Measurements from ENCODE around the gene CAMSAP2. TPM values are rescaled to one million over a fixed set of nuclear protein-coding genes. Genes with fewer than 3 reads are reported as not detected.

Gene CAMSAP2
- total and polyA plus RNA-seq, 2 of the 4 experiments (the other 2 are of a cell fraction) = 8.3 to 29.4 TPM

DNA sequence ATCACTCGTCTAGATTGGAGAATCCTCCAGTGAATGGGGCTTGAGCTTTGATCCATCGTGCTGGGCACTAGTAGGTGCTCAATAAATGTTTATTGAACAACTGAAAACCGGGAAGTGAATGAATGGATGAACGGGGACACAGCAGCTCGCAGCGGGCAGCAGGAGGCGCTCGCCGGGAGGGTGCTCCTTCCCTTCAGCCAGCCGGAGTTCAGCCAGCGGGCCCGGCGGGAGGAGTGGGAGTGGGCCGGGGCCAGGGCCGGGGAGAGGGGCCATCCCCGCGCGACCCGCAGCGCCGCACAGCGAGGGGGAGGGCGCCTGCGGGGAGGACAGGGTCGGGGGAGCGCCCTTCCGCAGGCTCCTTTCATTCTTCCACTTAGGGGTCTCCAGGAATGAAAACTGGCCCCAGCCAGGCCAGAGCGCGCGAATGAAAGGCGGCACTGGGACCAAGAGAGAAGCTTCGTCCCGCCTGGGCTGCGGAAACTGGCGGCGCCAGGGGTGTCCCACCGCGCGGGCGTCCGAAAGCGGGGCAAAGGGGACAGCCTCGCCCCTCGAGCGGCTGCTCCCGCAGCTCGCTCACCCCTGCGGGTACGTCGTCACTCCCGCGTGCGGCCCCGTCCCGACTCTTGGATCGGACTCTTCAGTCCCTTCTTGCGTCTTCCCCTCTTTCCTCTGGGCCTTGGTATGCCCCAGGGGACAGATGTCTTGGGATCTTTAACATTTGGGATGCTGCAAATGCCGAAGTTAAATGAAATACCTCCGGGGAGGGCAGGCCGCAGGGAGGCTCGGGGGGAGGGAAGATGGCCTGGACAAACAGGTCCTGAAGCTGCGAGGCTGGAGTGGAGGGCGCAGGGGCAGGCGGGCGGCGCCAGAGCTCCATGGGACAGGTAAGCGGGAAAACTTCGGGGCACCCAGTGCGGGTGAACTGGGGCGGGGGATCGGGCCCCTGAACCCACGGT is 152.4 kb downstream of the CAMSAP2 start (continued):
- peak; percentile 92 for TF ChIP-seq BHLHE40 (IDR thresholded peaks at IDR 0.05; ENCODE audit: low read depth, low read length)
- no peak for TF ChIP-seq RCOR1 (IDR thresholded peaks at IDR 0.05; ENCODE audit: insufficient replicate concordance, low read length)
- no peak for TF ChIP-seq FOS (IDR thresholded peaks at IDR 0.05; ENCODE audit: low read depth, low read length)

DNA sequence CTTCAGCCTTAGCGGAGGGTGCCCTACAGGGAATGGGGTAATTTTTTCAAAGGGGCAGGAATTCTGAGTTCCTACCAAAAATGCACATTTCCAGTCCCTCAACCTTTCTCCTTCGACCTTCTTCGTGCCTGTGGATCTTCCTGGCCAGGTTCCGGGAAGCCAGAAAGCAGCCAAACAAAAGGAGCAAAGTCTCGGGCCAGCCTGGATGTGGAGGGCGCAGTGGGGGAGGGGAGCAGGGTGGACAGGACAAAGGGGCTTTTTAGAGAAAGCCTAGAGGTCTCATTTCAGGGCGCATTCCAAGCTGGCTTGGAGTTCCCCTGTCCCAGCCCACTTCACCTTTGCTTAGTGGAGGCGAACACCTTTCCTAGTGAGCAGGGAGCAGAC is 153.1 kb downstream of the CAMSAP2 start:
- peak overlapping the region; percentile 29; the same call in 1 of the 2 replicates for H3K4me3 ChIP-seq (ENCODE audit: insufficient read depth, low read depth, low read length)
- H3K9me3 ChIP-seq (ENCODE audit: control insufficient read depth, insufficient read depth, low read length) = no peaks in the 10 kb centered on the region
- peaks cover 3% of the 10 kb centered on the region; the same call in 1 of the 2 replicates for H3K9me1 ChIP-seq (ENCODE audit: insufficient read depth, low read length)
- in situ Hi-C loops (cut with MboI; ENCODE audit: low sequenced_read_pairs) (no loop called here), dilution Hi-C loops (cut with HindIII; ENCODE audit: low sequenced_read_pairs, unreplicated experiment) (no loop called here), intact Hi-C loops (cut with micrococcal nuclease) (no loop called here)
- H2AK9ac ChIP-seq (replicated peaks; ENCODE audit: low read depth, low read length, poor library complexity) = no peak overlapping the region
- no peak overlapping the region; the same call in 1 of the 2 replicates for H3K4me2 ChIP-seq (ENCODE audit: low read depth, low read length)
- H2BK5ac ChIP-seq (ENCODE audit: low read depth, low read length, poor library complexity, severe bottlenecking) = no peak overlapping the region
- TF ChIP-seq RAD21 (IDR thresholded peaks at IDR 0.05; ENCODE audit: low read length) (no peak), CHD1 (IDR thresholded peaks at IDR 0.05; ENCODE audit: low read depth, low read length) (no peak), CTCF (conservative IDR thresholded peaks at IDR 0.05; ENCODE audit: low read depth, low read length) (no peak), BHLHE40 (IDR thresholded peaks at IDR 0.05; ENCODE audit: low read depth, low read length) (no peak), SMC3 (IDR thresholded peaks at IDR 0.05; ENCODE audit: low read depth, low read length) (no peak), MXI1 (IDR thresholded peaks at IDR 0.05; ENCODE audit: borderline replicate concordance, low read depth, low read length) (no peak), POLR2A (IDR thresholded peaks at IDR 0.05; ENCODE audit: low read depth, low read length) (no peak), RCOR1 (IDR thresholded peaks at IDR 0.05; ENCODE audit: insufficient replicate concordance, low read length) (no peak), MAFK (IDR thresholded peaks at IDR 0.05; ENCODE audit: low read depth, low read length) (no peak)
- DNase-seq (no peak), ATAC-seq (ENCODE audit: low read depth) (no peak)
- no peak overlapping the region for H3K56ac ChIP-seq (ENCODE audit: extremely low read depth, insufficient read depth, low read length)
- H3K36me3 ChIP-seq (ENCODE audit: control insufficient read depth, insufficient read depth, low read length) = no peaks in the 10 kb centered on the region
- H3K9ac ChIP-seq (ENCODE audit: low read depth, low read length) = no peak overlapping the region
- H2BK15ac ChIP-seq (ENCODE audit: low read depth, low read length) = no peak overlapping the region
- no peak overlapping the region for H2BK20ac ChIP-seq (ENCODE audit: low read depth, low read length)
- H4K20me1 ChIP-seq (ENCODE audit: insufficient read depth, low read length) = no peaks in the 10 kb centered on the region; the same call in 1 of the 2 replicates
- H3K4ac ChIP-seq (ENCODE audit: low read depth, low read length) = no peak overlapping the region
- BruUV-seq (replicated peaks) = no TSS peak
- peaks cover 3% of the 10 kb centered on the region; the same call in 1 of the 2 replicates for H3K4me1 ChIP-seq (ENCODE audit: control insufficient read depth, insufficient read depth, low read length)
- no peak overlapping the region for H4K5ac ChIP-seq (ENCODE audit: low read depth, low read length)
- H4K91ac ChIP-seq (ENCODE audit: insufficient read depth, low read depth, low read length) = no peak overlapping the region
- no peak overlapping the region for H3K18ac ChIP-seq (ENCODE audit: low read depth, low read length)
- H2AK5ac ChIP-seq (ENCODE audit: low read depth, low read length) = no peak overlapping the region
- no CpG with 5 or more reads among the region's 8 CpGs for WGBS, 2 experiments (ENCODE audit: extremely low coverage in 2 of 2, insufficient read length in 1 of 2)
- peak overlapping the region; percentile 97 for H2AFZ ChIP-seq (replicated peaks; ENCODE audit: low read length, poor library complexity)
- POLR2A ChIA-PET (ENCODE audit: unreplicated experiment) = no interaction called here
- no peaks in the 10 kb centered on the region for H3K79me1 ChIP-seq (ENCODE audit: low read depth in 1 of 2, low read length in 2 of 2)
- no peak overlapping the region for H4K8ac ChIP-seq (ENCODE audit: low read depth in 2 of 2, low read length in 2 of 2)
- CTCF ChIA-PET = no interaction called here
- H3K14ac ChIP-seq (replicated peaks; ENCODE audit: low read depth, low read length) = no peak overlapping the region
- peaks cover 66% of the 10 kb centered on the region for H3K27me3 ChIP-seq (ENCODE audit: control insufficient read depth, insufficient read depth, low read length)
- no peak overlapping the region for H3K27ac ChIP-seq (ENCODE audit: insufficient read depth, low read length)
- no peak overlapping the region for H2BK120ac ChIP-seq (ENCODE audit: low read depth, low read length)
- no peak overlapping the region for H3K23ac ChIP-seq (ENCODE audit: low read depth, low read length)

Data from IMR-90 (cell line).